H1 (cell line): ENCODE measurements around the gene CRYGS. TPM values are rescaled to one million over a fixed set of nuclear protein-coding genes. Genes with fewer than 3 reads are reported as not detected.

Source experiments
- CTCF ChIA-PET: fragments of 300-600 bp; sonication (Branson Sonifier 250); formaldehyde crosslinking; loops from one replicate; lab custom pipeline; 2021; ENCODE audit not compliant: partially characterized antibody; lab: Charles Lee
- POLR2A ChIA-PET: fragments of 300-600 bp; sonication (Branson Sonifier 250); formaldehyde crosslinking; loops from one replicate; lab custom pipeline; 2021; ENCODE audit warnings: inconsistent platforms; ENCODE audit not compliant: partially characterized antibody; lab: Charles Lee
- DNase-seq, 2 experiments: peaks; one replicate each; pipeline versions ENCODE4 v3.0.0 to v3.0.0-alpha.2; 2010 to 2022; ENCODE audit warnings: low spot score in 2 of 2, low read depth in 1 of 2, mixed read lengths in 1 of 2
- FAIRE-seq: peaks from 2 replicates; lab custom pipeline; 2011; peaks lifted over from hg19 to GRCh38; lab: Jason Lieb, UNC
- H2AFZ ChIP-seq: 2 replicates; pipeline ENCODE4 v1.8.1; 2012; ENCODE audit warnings: low read length, inconsistent platforms
- H2AK5ac ChIP-seq: 2 replicates; pipeline ENCODE4 v1.6.1; 2013; ENCODE audit warnings: low read depth, low read length
- H2BK120ac ChIP-seq: replicated peaks from 2 replicates; pipeline ENCODE3; 2013; ENCODE audit warnings: low read depth, low read length, inconsistent platforms
- H2BK12ac ChIP-seq: 2 replicates; pipeline ENCODE4 v1.6.1; 2013; ENCODE audit warnings: low read depth, low read length
- H2BK15ac ChIP-seq: 2 replicates; pipeline ENCODE4 v1.6.1; 2013; ENCODE audit warnings: low read length
- H2BK20ac ChIP-seq: 2 replicates; pipeline ENCODE4 v1.6.1; 2013; ENCODE audit warnings: low read length
- H2BK5ac ChIP-seq: 2 replicates; pipeline ENCODE4 v1.6.1; 2013; ENCODE audit warnings: low read depth, low read length
- H3K14ac ChIP-seq: 2 replicates; pipeline ENCODE4 v1.6.1; 2013; ENCODE audit warnings: inconsistent platforms; ENCODE audit not compliant: insufficient read length
- H3K18ac ChIP-seq: 2 replicates; pipeline ENCODE4 v1.6.1; 2013; ENCODE audit warnings: low read length; ENCODE audit errors: extremely low read depth
- H3K23ac ChIP-seq: 2 replicates; pipeline ENCODE4 v1.6.1; 2013; ENCODE audit warnings: inconsistent platforms; ENCODE audit not compliant: insufficient read length
- H3K23me2 ChIP-seq: 2 replicates; pipeline ENCODE4 v1.6.1; 2013; ENCODE audit warnings: low read depth, low read length
- H3K27ac ChIP-seq: 2 replicates; pipeline ENCODE4 v1.6.1; 2011; ENCODE audit warnings: low read depth, low read length, inconsistent platforms
- H3K27me3 ChIP-seq, 4 experiments: replicated peaks in 1 of 4; 1 replicate in 1 of 4; 2 replicates in 3 of 4; pipeline versions ENCODE4 v1.6.1 to v1.8.1; 2011 to 2013; ENCODE audit warnings: low read length in 3 of 4, mild to moderate bottlenecking in 3 of 4, inconsistent platforms in 2 of 4, mixed read lengths in 2 of 4, moderate library complexity in 1 of 4; ENCODE audit not compliant: control insufficient read depth in 3 of 4, insufficient read depth in 3 of 4; ENCODE audit errors: extremely low read depth in 1 of 4
- H3K36me3 ChIP-seq, 4 experiments: 2 replicates each; pipeline versions ENCODE4 v1.6.1 to v1.8.1; 2011 to 2013; ENCODE audit warnings: mild to moderate bottlenecking in 4 of 4, low read length in 3 of 4, moderate library complexity in 2 of 4, control low read depth in 1 of 4, inconsistent platforms in 1 of 4; ENCODE audit not compliant: insufficient read depth in 4 of 4, control insufficient read depth in 2 of 4
- H3K4ac ChIP-seq: replicated peaks from 2 replicates; pipeline ENCODE3; 2013; ENCODE audit warnings: low read length, low read depth, mixed read lengths, inconsistent platforms; ENCODE audit not compliant: insufficient read length
- H3K4me1 ChIP-seq, 4 experiments: replicated peaks in 1 of 4; 1 replicate in 1 of 4; 2 replicates in 3 of 4; pipeline versions ENCODE4 v1.6.1 to v1.8.1; 2011 to 2013; ENCODE audit warnings: low read length in 3 of 4, inconsistent platforms in 2 of 4, mixed read lengths in 1 of 4; ENCODE audit not compliant: insufficient read depth in 4 of 4, control insufficient read depth in 3 of 4
- H3K4me2 ChIP-seq, 2 experiments: 2 replicates each; pipeline versions ENCODE4 v1.6.1 to v1.8.1; 2011 to 2013; ENCODE audit warnings: low read depth in 2 of 2, low read length in 2 of 2, control low read depth in 1 of 2, inconsistent platforms in 1 of 2, mild to moderate bottlenecking in 1 of 2; ENCODE audit not compliant: insufficient read depth in 1 of 2
- H3K4me3 ChIP-seq, 4 experiments: fragments of 200-600, 300-600 bp in 1 of 4; sonication (generic), shearing (Covaris generic), sonication (Bioruptor Twin) in 1 of 4; 2 replicates each; pipeline versions ENCODE4 v1.5.1 to v1.8.1; 2011 to 2016; ENCODE audit warnings: low read length in 4 of 4, low read depth in 3 of 4, control low read depth in 2 of 4, inconsistent platforms in 2 of 4, mild to moderate bottlenecking in 2 of 4, mixed read lengths in 1 of 4, moderate library complexity in 1 of 4; ENCODE audit not compliant: insufficient read depth in 2 of 4; ENCODE audit errors: extremely low read depth in 1 of 4
- H3K56ac ChIP-seq: replicated peaks from 2 replicates; pipeline ENCODE3; 2013; ENCODE audit warnings: low read depth, mild to moderate bottlenecking, mixed read lengths, low read length, inconsistent platforms; ENCODE audit not compliant: insufficient read length
- H3K79me1 ChIP-seq: 2 replicates; pipeline ENCODE4 v1.6.1; 2013; ENCODE audit warnings: low read depth, low read length, control low read depth
- H3K79me2 ChIP-seq, 2 experiments: 2 replicates each; pipeline versions ENCODE4 v1.6.1 to v1.8.1; 2012 to 2013; ENCODE audit warnings: low read length in 2 of 2, mild to moderate bottlenecking in 2 of 2, inconsistent platforms in 1 of 2; ENCODE audit not compliant: insufficient read depth in 2 of 2, control insufficient read depth in 1 of 2
- H3K9ac ChIP-seq, 4 experiments: replicated peaks in 1 of 4; 1 replicate in 1 of 4; 2 replicates in 3 of 4; pipeline versions ENCODE4 v1.6.1 to v1.8.1; 2011 to 2013; ENCODE audit warnings: low read depth in 3 of 4, low read length in 3 of 4, control low read depth in 2 of 4, mild to moderate bottlenecking in 2 of 4, moderate library complexity in 2 of 4, inconsistent platforms in 1 of 4; ENCODE audit errors: extremely low read depth in 1 of 4
- H3K9me3 ChIP-seq, 2 experiments: 2 replicates each; pipeline versions ENCODE4 v1.6.1 to v1.8.1; 2012 to 2013; ENCODE audit warnings: mild to moderate bottlenecking in 2 of 2, moderate library complexity in 2 of 2, control low read depth in 1 of 2, inconsistent platforms in 1 of 2, low read depth in 1 of 2, low read length in 1 of 2, mixed read lengths in 1 of 2; ENCODE audit not compliant: insufficient read depth in 2 of 2
- H4K20me1 ChIP-seq, 2 experiments: replicated peaks in 1 of 2; 2 replicates each; pipeline versions ENCODE3 to v1.8.1; 2011 to 2013; ENCODE audit warnings: inconsistent platforms in 2 of 2, low read length in 2 of 2, mild to moderate bottlenecking in 1 of 2; ENCODE audit not compliant: insufficient read depth in 2 of 2, control insufficient read depth in 1 of 2
- H4K5ac ChIP-seq: 2 replicates; pipeline ENCODE4 v1.6.1; 2013; ENCODE audit warnings: low read length, low read depth, mixed read lengths, inconsistent platforms; ENCODE audit not compliant: insufficient read length
- H4K8ac ChIP-seq: 2 replicates; pipeline ENCODE4 v1.8.0; 2013; ENCODE audit warnings: mild to moderate bottlenecking, moderate library complexity, low read length, inconsistent platforms; ENCODE audit not compliant: insufficient read depth; ENCODE audit errors: extremely low read depth
- H4K91ac ChIP-seq: replicated peaks from 2 replicates; pipeline ENCODE3; 2013; ENCODE audit warnings: low read length, mixed read lengths, inconsistent platforms; ENCODE audit not compliant: insufficient read length
- JUND ChIP-seq: IDR thresholded peaks from 2 replicates; pipeline ENCODE4 v1.6.1; 2011; ENCODE audit warnings: mild to moderate bottlenecking, improper control_type of control experiment, low read length
- YY1 ChIP-seq: IDR thresholded peaks from 2 replicates; pipeline ENCODE4 v1.6.1; 2011; ENCODE audit warnings: low read depth, mild to moderate bottlenecking, low read length
- WGBS, 2 experiments: shearing (Covaris generic) in 1 of 2; methylation state at CpG; one replicate each; pipeline versions ENCODE4 v1.1.6 to v1.1.7; 2013 to 2015; ENCODE audit warnings: low lambda C conversion rate in 2 of 2, mixed read lengths in 2 of 2, inconsistent platforms in 1 of 2, low coverage in 1 of 2, missing lambda C conversion rate in 1 of 2; ENCODE audit not compliant: insufficient replicate concordance in 2 of 2, insufficient coverage in 1 of 2, insufficient read length in 1 of 2; ENCODE audit errors: extremely low coverage in 1 of 2, missing lambda C conversion rate in 1 of 2; 5-methylcytosine and 5-hydroxymethylcytosine counted together
- polyA plus RNA-seq, 7 experiments: library from polyadenylated mRNA; depleted of rRNA in 3 of 7; stranded (reverse) in 5 of 7; unstranded in 2 of 7; fragments of >200 nt in 5 of 7; fragments of 200-250 nt in 2 of 7; gene quantifications; 1 replicate in 5 of 7; 2 replicates in 1 of 7; 4 replicates in 1 of 7; pipeline versions ENCODE4 v1.2.1 to v1.2.3, GENCODE V29; 2011 to 2013; ENCODE audit warnings: missing spikeins in 2 of 7, mixed read lengths in 2 of 7
- total RNA-seq: library from RNA; stranded (reverse); fragmentation: NEBNext Ultra II Directional; extraction: Animal tissue kit (Norgen Biotek cat#: 25700); gene quantifications from 2 replicates; pipeline ENCODE4 v1.2.1, GENCODE V29; 2021

CRYGS gene
- total and polyA plus RNA-seq, 2 of the 8 experiments (the other 6 are each of a cell fraction or from before 2014, with no cell fraction given): 1.5 to 1.8 TPM

DNA sequence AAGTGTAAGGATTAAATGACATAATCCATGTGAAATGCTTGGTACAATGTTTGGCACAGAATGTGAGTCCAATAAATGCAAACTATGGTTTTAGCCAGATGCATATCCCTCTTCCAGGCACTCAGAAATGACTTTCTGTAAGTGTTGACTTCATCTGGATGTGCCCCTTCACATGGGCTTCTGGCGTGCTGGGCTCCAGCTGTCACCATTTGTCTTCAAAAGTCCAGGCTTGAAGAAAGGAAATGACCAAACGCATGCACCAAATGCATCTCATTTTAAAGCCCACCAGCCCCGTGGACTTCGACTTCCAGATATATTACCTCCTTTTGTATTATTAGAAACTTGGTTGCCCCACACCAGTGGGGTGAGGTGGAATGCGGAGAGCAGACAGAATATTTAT lies 23.7 kb downstream of the CRYGS start:
- Histone ChIP-seq H3K4me3 (no peak overlapping the region), H3K9ac (no peak overlapping the region), H3K56ac (no peak overlapping the region), H3K4me1 (no peaks in the 10 kb centered on the region), H2BK120ac (no peak overlapping the region), H4K8ac (no peak overlapping the region), H2BK5ac (no peak overlapping the region), H4K20me1 (no peaks in the 10 kb centered on the region), H3K36me3 (no peaks in the 10 kb centered on the region), H4K91ac (no peak overlapping the region), H2BK12ac (no peak overlapping the region), H3K4me2 (no peak overlapping the region), H3K14ac (no peak overlapping the region), H3K23me2 (peaks cover 2% of the 10 kb centered on the region; the same call in 1 of the 2 replicates), H2AK5ac (no peak overlapping the region), H3K18ac (no peak overlapping the region), H3K23ac (no peak overlapping the region), H3K27ac (no peak overlapping the region), H2BK15ac (no peak overlapping the region), H3K79me2 (no peaks in the 10 kb centered on the region), H2BK20ac (no peak overlapping the region), H3K27me3 (no peaks in the 10 kb centered on the region), H4K5ac (no peak overlapping the region), H3K9me3 (no peaks in the 10 kb centered on the region), H3K4ac (no peak overlapping the region), H2AFZ (no peak overlapping the region), H3K79me1 (no peaks in the 10 kb centered on the region)
- DNase-seq (no peak), FAIRE-seq (no peak)
- ChIA-PET CTCF (interaction anchor here (0.6 to 3.1 kb wide), 6 partner anchors 9 to 546 kb away, joined by 3 to 17 read pairs (median 4); no protein-coding TSS in a partner anchor), POLR2A (interaction anchor here (1.6 kb wide), 1 partner anchor 19 kb away, joined by 4 read pairs; no protein-coding TSS in a partner anchor)
- WGBS, 2 experiments: 84% methylated on average over 5 of the region's 5 CpGs; no CpG with 5 or more reads in 1 of the 2 experiments
- no peak for TF ChIP-seq JUND
- no peak for TF ChIP-seq YY1
